ENCODE results near the gene HDAC4. TPM values are rescaled to one million over a fixed set of nuclear protein-coding genes. Genes with fewer than 3 reads are reported as not detected.

HDAC4 gene
- total RNA-seq, 1 experiment from 2014 or later, result 61.5 TPM

- Histone ChIP-seq H3F3A (ENCODE audit: insufficient read depth, low read depth) (peaks cover 30% of the 10 kb centered on the region), H4K20me1 (ENCODE audit: insufficient read depth) (0 out of 2 replicates have a peak, but pooled peaks cover 3% of the 10 kb centered on the region), H3K4me2 (no peak overlapping the region), H3K27me3 (ENCODE audit: insufficient read depth, low read depth) (no peaks in the 10 kb centered on the region), H3K9me3 (ENCODE audit: insufficient read depth, low read depth) (no peaks in the 10 kb centered on the region), H3K4me1 (replicated peaks; ENCODE audit: insufficient read depth) (peaks cover 46% of the 10 kb centered on the region), H3K79me2 (ENCODE audit: low read depth) (peaks cover 66% of the 10 kb centered on the region), H3K4me3 (no peak overlapping the region), H2AFZ (no peak overlapping the region), H3K9me2 (ENCODE audit: insufficient read depth) (no peaks in the 10 kb centered on the region), H3K27ac (no peak overlapping the region), H3K36me3 (ENCODE audit: low read depth) (no peaks in the 10 kb centered on the region)
- CTCF ChIA-PET, result no interaction called here
- TF ChIP-seq CTCF (conservative IDR thresholded peaks at IDR 0.05) (no peak), EZH2 (IDR thresholded peaks at IDR 0.05; ENCODE audit: low read depth) (no peak)
- intact Hi-C loops (cut with micrococcal nuclease; ENCODE audit: unreplicated experiment), result no loop called here
- no TSS peak for BruUV-seq (replicated peaks)
- POLR2A ChIA-PET (ENCODE audit: unreplicated experiment), result no interaction called here
- no peak for DNase-seq
Observed at GRCh38 chr2:239272626-239273025, 128.2 kb downstream of the HDAC4 start.

DNA sequence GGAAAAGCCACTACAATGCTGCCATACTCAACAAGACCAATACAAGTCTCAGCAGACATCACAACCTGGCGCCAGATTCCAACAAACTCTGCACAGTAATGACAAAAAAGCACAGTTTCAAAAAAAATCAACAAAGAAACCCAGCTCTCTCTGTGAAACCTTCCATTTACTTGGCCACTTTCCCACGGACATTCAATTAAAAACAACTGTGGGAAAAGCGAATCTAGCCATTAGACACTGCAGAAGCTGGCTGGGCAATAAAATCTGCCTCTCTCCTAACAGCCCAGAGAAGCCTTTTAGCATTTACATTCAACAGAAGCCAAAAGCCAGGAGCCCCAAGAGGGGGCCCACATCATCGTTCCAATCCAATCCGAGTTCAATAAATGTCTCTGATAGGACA is 128.9 kb downstream of the HDAC4 start:
- Histone ChIP-seq H3K79me2 (ENCODE audit: low read depth) (peaks cover 72% of the 10 kb centered on the region), H3K9me3 (ENCODE audit: insufficient read depth, low read depth) (no peaks in the 10 kb centered on the region), H3K27me3 (ENCODE audit: insufficient read depth, low read depth) (no peaks in the 10 kb centered on the region), H3K4me1 (replicated peaks; ENCODE audit: insufficient read depth) (peaks cover 46% of the 10 kb centered on the region), H3K4me2 (no peak overlapping the region), H2AFZ (no peak overlapping the region), H3F3A (ENCODE audit: insufficient read depth, low read depth) (peaks cover 30% of the 10 kb centered on the region), H3K36me3 (ENCODE audit: low read depth) (no peaks in the 10 kb centered on the region), H4K20me1 (ENCODE audit: insufficient read depth) (0 out of 2 replicates have a peak, but pooled peaks cover 3% of the 10 kb centered on the region), H3K4me3 (no peak overlapping the region), H3K9me2 (ENCODE audit: insufficient read depth) (no peaks in the 10 kb centered on the region), H3K27ac (no peak overlapping the region)
- intact Hi-C loops (cut with micrococcal nuclease; ENCODE audit: unreplicated experiment), result no loop called here
- no peak for DNase-seq
- no TSS peak for BruUV-seq (replicated peaks)
- POLR2A ChIA-PET (ENCODE audit: unreplicated experiment), result no interaction called here
- CTCF ChIA-PET, result no interaction called here
- TF ChIP-seq EZH2 (IDR thresholded peaks at IDR 0.05; ENCODE audit: low read depth) (no peak), CTCF (conservative IDR thresholded peaks at IDR 0.05) (no peak)

GRCh38 chr2:239271471-239271870 is 129.3 kb downstream of the HDAC4 start:
- ChIA-PET POLR2A (ENCODE audit: unreplicated experiment) (no interaction called here), CTCF (no interaction called here)
- no peaks in the 10 kb centered on the region for H3K9me2 ChIP-seq (ENCODE audit: insufficient read depth)
- TF ChIP-seq EZH2 (IDR thresholded peaks at IDR 0.05; ENCODE audit: low read depth) (no peak), CTCF (conservative IDR thresholded peaks at IDR 0.05) (no peak)
- peaks cover 46% of the 10 kb centered on the region for H3K4me1 ChIP-seq (replicated peaks; ENCODE audit: insufficient read depth)
- H3K27me3 ChIP-seq (ENCODE audit: insufficient read depth, low read depth), result no peaks in the 10 kb centered on the region
- peaks cover 76% of the 10 kb centered on the region for H3K79me2 ChIP-seq (ENCODE audit: low read depth)
- no peak overlapping the region for H3K4me2 ChIP-seq
- H3K4me3 ChIP-seq, result no peak overlapping the region
- 0 out of 2 replicates have a peak, but pooled peaks cover 3% of the 10 kb centered on the region for H4K20me1 ChIP-seq (ENCODE audit: insufficient read depth)
- H3F3A ChIP-seq (ENCODE audit: insufficient read depth, low read depth), result peaks cover 30% of the 10 kb centered on the region
- no TSS peak for BruUV-seq (replicated peaks)
- H3K36me3 ChIP-seq (ENCODE audit: low read depth), result no peaks in the 10 kb centered on the region
- peak in 1 of 2 experiments; percentile 31 for DNase-seq
- H2AFZ ChIP-seq, result no peak overlapping the region
- H3K9me3 ChIP-seq (ENCODE audit: insufficient read depth, low read depth), result no peaks in the 10 kb centered on the region
- H3K27ac ChIP-seq, result no peak overlapping the region
- intact Hi-C loops (cut with micrococcal nuclease; ENCODE audit: unreplicated experiment), result no loop called here
